K562 (cell line): Measurements from ENCODE around the gene ICAM3. TPM values are rescaled to one million over a fixed set of nuclear protein-coding genes. Genes with fewer than 3 reads are reported as not detected.

Experiments
- ATAC-seq: fragments of 200-7000 bp; cut with Tn5 transposase; 3 replicates; pipeline ENCODE4 v1.9.1; 2020; ENCODE audit warnings: moderate library complexity
- BruUV-seq: library from RNA; stranded (reverse); fragments of 400-500 nt; replicated peaks from 2 replicates; lab custom pipeline; 2021; lab: Mats Ljungman, UMichigan
- CTCF ChIA-PET: fragments of 300-600 bp; formaldehyde crosslinking; extraction: SDS; loops from one replicate; lab custom pipeline; 2021; ENCODE audit warnings: low intra/inter-chr PET ratio; lab: Yijun Ruan, JAX
- POLR2A ChIA-PET: fragments of 300-600, 350-650 bp; sonication (Branson Sonifier 250); formaldehyde crosslinking; extraction: SDS; loops from one replicate; lab custom pipeline; 2021; ENCODE audit warnings: antibody characterized with exemption, inconsistent platforms; lab: Yijun Ruan, JAX
- DNase-seq, 4 experiments: peaks; one replicate each; pipeline versions ENCODE4 v3.0.0 to v3.0.0-alpha.2; 2011 to 2018; ENCODE audit warnings: low spot score in 3 of 4, mixed read lengths in 3 of 4; ENCODE audit errors: extremely low read depth in 1 of 4
- FAIRE-seq: peaks from 2 replicates; lab custom pipeline; 2011; peaks lifted over from hg19 to GRCh38; lab: Jason Lieb, UNC
- H2AFZ ChIP-seq: 2 replicates; pipeline ENCODE4 v1.6.0; 2011; ENCODE audit warnings: low read depth, low read length, control low read depth, inconsistent platforms
- H3K27ac ChIP-seq: fragments of 200-600 bp; 3 replicates; pipeline ENCODE4 v1.8.0; 2011; ENCODE audit warnings: low read depth, mild to moderate bottlenecking, control low read depth, inconsistent platforms, low read length, moderate library complexity, mixed read lengths; ENCODE audit errors: extremely low read depth
- H3K27me3 ChIP-seq, 2 experiments: fragments of 300-600 bp in 1 of 2; 2 replicates in 1 of 2; 3 replicates in 1 of 2; pipeline versions ENCODE4 v1.6.0 to v1.8.0; 2011; ENCODE audit warnings: inconsistent platforms in 2 of 2, low read length in 2 of 2, mild to moderate bottlenecking in 1 of 2, mixed read lengths in 1 of 2, moderate library complexity in 1 of 2; ENCODE audit not compliant: control insufficient read depth in 2 of 2, insufficient read depth in 2 of 2
- H3K36me3 ChIP-seq: fragments of 300-600 bp; 3 replicates; pipeline ENCODE4 v1.8.0; 2011; ENCODE audit warnings: mild to moderate bottlenecking, low read length, inconsistent platforms; ENCODE audit not compliant: control insufficient read depth, insufficient read depth
- H3K4me1 ChIP-seq, 2 experiments: fragments of 200-600 bp in 1 of 2; replicated peaks in 1 of 2; 2 replicates in 1 of 2; 3 replicates in 1 of 2; pipeline versions ENCODE4 v1.5.1 to v1.8.0; 2011; ENCODE audit warnings: inconsistent platforms in 2 of 2, low read length in 2 of 2, mild to moderate bottlenecking in 1 of 2, mixed read lengths in 1 of 2, moderate library complexity in 1 of 2; ENCODE audit not compliant: control insufficient read depth in 2 of 2, insufficient read depth in 2 of 2
- H3K4me2 ChIP-seq: 2 replicates; pipeline ENCODE4 v1.6.1; 2011; ENCODE audit warnings: low read length, control low read depth, inconsistent platforms, mixed read lengths; ENCODE audit not compliant: insufficient read depth
- H3K4me3 ChIP-seq: fragments of 200-600 bp; sonication (generic), shearing (Covaris generic); 2 replicates; pipeline ENCODE4 v1.5.1; 2016; ENCODE audit warnings: control low read depth, inconsistent platforms
- H3K79me2 ChIP-seq: fragments of 200-600 bp; 3 replicates; pipeline ENCODE4 v1.8.0; 2011; ENCODE audit warnings: low read length, inconsistent platforms; ENCODE audit not compliant: control insufficient read depth, insufficient read depth
- H3K9ac ChIP-seq, 2 experiments: 2 replicates each; pipeline versions ENCODE4 v1.6.0 to v1.6.1; 2011; ENCODE audit warnings: low read depth in 2 of 2, low read length in 2 of 2, control low read depth in 1 of 2, inconsistent platforms in 1 of 2, mild to moderate bottlenecking in 1 of 2, mixed read lengths in 1 of 2; ENCODE audit not compliant: insufficient read depth in 1 of 2
- H3K9me1 ChIP-seq: one replicate; pipeline ENCODE4 v1.6.0; 2011; ENCODE audit warnings: inconsistent platforms, mild to moderate bottlenecking, low read length, moderate library complexity; ENCODE audit not compliant: control insufficient read depth, insufficient read depth
- H3K9me3 ChIP-seq: replicated peaks from 2 replicates; pipeline ENCODE4 v1.5.1; 2011; ENCODE audit warnings: low read depth, low read length, inconsistent platforms; ENCODE audit not compliant: control insufficient read depth, insufficient read depth
- H4K20me1 ChIP-seq: replicated peaks from 2 replicates; pipeline ENCODE4 v1.6.1; 2011; ENCODE audit warnings: low read length, inconsistent platforms, mixed read lengths; ENCODE audit not compliant: control insufficient read depth, insufficient read depth
- BRCA1 ChIP-seq, 2 experiments: fragments of 450-650 bp in 1 of 2; sonication (generic) in 1 of 2; formaldehyde crosslinking in 1 of 2; IDR thresholded peaks; 2 replicates each; pipeline versions ENCODE4 v1.5.0 to v1.6.1; 2017 to 2020; ENCODE audit warnings: mild to moderate bottlenecking in 1 of 2, missing genetic modification reagents in 1 of 2
- CHD1 ChIP-seq: fragments of 200-600 bp; sonication (generic); IDR thresholded peaks from one replicate; pipeline ENCODE4 v1.6.1; 2012; ENCODE audit warnings: mild to moderate bottlenecking, moderate library complexity, low read length, inconsistent platforms
- E2F6 ChIP-seq, 2 experiments: IDR thresholded peaks; 2 replicates each; pipeline ENCODE4 v1.6.1; 2011; ENCODE audit warnings: borderline replicate concordance in 1 of 2, control low read depth in 1 of 2, low read depth in 1 of 2, low read length in 1 of 2, mild to moderate bottlenecking in 1 of 2, mixed read lengths in 1 of 2, moderate library complexity in 1 of 2; ENCODE audit not compliant: insufficient read depth in 1 of 2, insufficient read length in 1 of 2, poor library complexity in 1 of 2, severe bottlenecking in 1 of 2; ENCODE audit errors: extremely low read depth in 1 of 2
- GATA2 ChIP-seq: sonication (generic); formaldehyde crosslinking; IDR thresholded peaks from 2 replicates; pipeline ENCODE4 v1.4.0; 2020; ENCODE audit warnings: mild to moderate bottlenecking, missing genetic modification reagents
- JUN ChIP-seq, 2 experiments: sonication (generic) in 1 of 2; formaldehyde crosslinking in 1 of 2; IDR thresholded peaks; 2 replicates each; pipeline versions ENCODE4 v1.6.1 to v1.8.0; 2012 to 2022; ENCODE audit warnings: borderline replicate concordance in 2 of 2, mild to moderate bottlenecking in 2 of 2, improper control_type of control experiment in 1 of 2, low read depth in 1 of 2, low read length in 1 of 2, missing genetic modification reagents in 1 of 2
- KDM4B ChIP-seq, 2 experiments: fragments of 450-650 bp in 1 of 2; sonication (generic) in 1 of 2; IDR thresholded peaks; 2 replicates each; pipeline ENCODE4 v1.6.1; 2016 to 2017; ENCODE audit warnings: borderline replicate concordance in 2 of 2, antibody characterized with exemption in 1 of 2, low read depth in 1 of 2, mild to moderate bottlenecking in 1 of 2
- NFE2 ChIP-seq: IDR thresholded peaks from 2 replicates; pipeline ENCODE4 v1.6.1; 2014; ENCODE audit warnings: antibody characterized with exemption, low read depth
- NFIC ChIP-seq: fragments of 450-650 bp; IDR thresholded peaks from 2 replicates; pipeline ENCODE4 v1.6.1; 2017; ENCODE audit warnings: mild to moderate bottlenecking, inconsistent platforms
- POLR2A ChIP-seq: fragments of 450-650 bp; conservative IDR thresholded peaks from 2 replicates; pipeline ENCODE4 v1.6.1; 2016
- RBBP5 ChIP-seq: fragments of 200-600 bp; sonication (generic); IDR thresholded peaks from 2 replicates; pipeline ENCODE4 v1.6.1; 2012; ENCODE audit warnings: borderline replicate concordance, mild to moderate bottlenecking, low read length, control low read depth, inconsistent platforms; ENCODE audit not compliant: insufficient read depth, poor library complexity, severe bottlenecking
- RBM22 ChIP-seq: fragments of 200-400 bp; formaldehyde crosslinking; IDR thresholded peaks from 2 replicates; pipeline ENCODE4 v1.6.1; 2018; ENCODE audit warnings: low read length, low read depth; ENCODE audit not compliant: poor library complexity, severe bottlenecking
- SAP30 ChIP-seq: fragments of 200-600 bp; sonication (generic); IDR thresholded peaks from 2 replicates; pipeline ENCODE4 v1.6.1; 2012; ENCODE audit warnings: borderline replicate concordance, low read depth, mild to moderate bottlenecking, moderate library complexity, low read length, control low read depth, inconsistent platforms; ENCODE audit not compliant: insufficient read depth, poor library complexity, severe bottlenecking
- SIN3A ChIP-seq, 2 experiments: fragments of 150-350 bp in 1 of 2; IDR thresholded peaks; 2 replicates each; pipeline ENCODE4 v1.6.1; 2011 to 2016; ENCODE audit warnings: borderline replicate concordance in 2 of 2, low read depth in 2 of 2, low read length in 2 of 2, mild to moderate bottlenecking in 2 of 2, moderate library complexity in 2 of 2; ENCODE audit not compliant: control insufficient read depth in 1 of 2
- TEAD1 ChIP-seq, 2 experiments: fragments of 450-650 bp in 1 of 2; sonication (generic) in 1 of 2; formaldehyde crosslinking; IDR thresholded peaks; 2 replicates each; pipeline versions ENCODE4 v1.4.0 to v1.8.0; 2020 to 2022; ENCODE audit warnings: mild to moderate bottlenecking in 2 of 2, missing genetic modification reagents in 1 of 2
- UBTF ChIP-seq, 2 experiments: IDR thresholded peaks; 2 replicates each; pipeline ENCODE4 v1.6.1; 2012; ENCODE audit warnings: improper control_type of control experiment in 2 of 2, low read depth in 2 of 2, low read length in 2 of 2, borderline replicate concordance in 1 of 2
- ZFPM2 ChIP-seq: fragments of 250-450 bp; sonication (Bioruptor Pico); IDR thresholded peaks from 2 replicates; pipeline ENCODE4 v1.5.1; 2022; ENCODE audit warnings: mild to moderate bottlenecking
- WGBS: fragments of 100-300 bp; shearing (Covaris generic); methylation state at CpG from one replicate; pipeline ENCODE4 v1.1.6; 2016; ENCODE audit warnings: low coverage, mixed read lengths; ENCODE audit not compliant: insufficient coverage; ENCODE audit errors: missing lambda C conversion rate; 5-methylcytosine and 5-hydroxymethylcytosine counted together
- in situ Hi-C: fragments of 300-500 bp; cut with MboI; formaldehyde crosslinking; loops from 4 replicates; pipeline ENCODE4 v1.15.0; 2018; ENCODE audit warnings: inconsistent platforms, mixed read lengths
- intact Hi-C: fragments of 100-400 bp; cut with micrococcal nuclease; formaldehyde crosslinking; loops from 2 replicates; pipeline ENCODE4 v1.14.2; 2022
- polyA plus RNA-seq, 8 experiments: library from polyadenylated mRNA; depleted of rRNA in 4 of 8; stranded (reverse) in 5 of 8; unstranded in 3 of 8; fragments of >200 nt; fragmentation: Nextera tagmentation in 2 of 8; fragmentation: Illumina TruSeq in 1 of 8; extraction: Ambion mirVana in 2 of 8; extraction: Trizol in 1 of 8; gene quantifications; 2 replicates each; pipeline versions ENCODE4 v1.2.1 to v1.2.3, GENCODE V29; 2011 to 2014; ENCODE audit warnings: inconsistent platforms in 1 of 8, missing spikeins in 1 of 8
- total RNA-seq, 7 experiments: library from RNA; depleted of rRNA in 6 of 7; stranded (reverse); fragments of >200 nt in 6 of 7; fragmentation: Illumina TruSeq in 2 of 7; extraction: Trizol in 2 of 7; gene quantifications; 2 replicates each; pipeline versions ENCODE4 v1.2.1 to v1.2.3, GENCODE V29; 2011 to 2021; ENCODE audit warnings: low replicate concordance in 1 of 7

ICAM3 gene
- total and polyA plus RNA-seq, 9 of the 15 experiments (the other 6 are each of a cell fraction or from before 2014, with no cell fraction given), result 6.5 to 39.5 (median 24.2) TPM

- in situ Hi-C loops, result no loop called here
- POLR2A ChIA-PET, result interaction anchor here (0.8 to 3.6 kb wide), 7 partner anchors 10 to 102 kb away, joined by 3 to 23 read pairs (median 5); partner anchors contain the start of gene RAVER1
- H2AFZ ChIP-seq, result peak overlapping the region; percentile 44
- peaks cover 24 to 91% of the 10 kb centered on the region in 2 experiments; a peak in 4 of 5 replicates for H3K4me1 ChIP-seq
- peaks cover 2% of the 10 kb centered on the region; the same call in 1 of the 2 replicates for H3K9me3 ChIP-seq
- H4K20me1 ChIP-seq, result no peaks in the 10 kb centered on the region; the same call in 1 of the 2 replicates
- DNase-seq (peak in 2 of 4 experiments; percentile 19 to 52), FAIRE-seq (no peak), ATAC-seq (no peak)
- H3K27ac ChIP-seq, result peak overlapping the region; percentile 96
- no peaks in the 10 kb centered on the region for H3K9me1 ChIP-seq
- H3K36me3 ChIP-seq, result peaks cover 39% of the 10 kb centered on the region
- peaks cover 83% of the 10 kb centered on the region for H3K79me2 ChIP-seq
- BruUV-seq, result no TSS peak
- CTCF ChIA-PET, result no interaction called here
- peak overlapping the region; percentile 79 for H3K4me3 ChIP-seq
- no peaks in the 10 kb centered on the region for H3K27me3 ChIP-seq
- intact Hi-C loops, result no loop called here
- peak overlapping the region; percentile 99 for H3K4me2 ChIP-seq
- H3K9ac ChIP-seq, result peak overlapping the region; percentile 91 to 99
- under 1% methylated on average over 30 of the region's 30 CpGs for WGBS
- TF ChIP-seq TEAD1 (CRISPR knock-in tag; IDR thresholded peaks at IDR 0.05), result no peak
- 0 out of 2 replicates have a peak, but pooled peaks have one; percentile 3 for TF ChIP-seq ZFPM2 (CRISPR knock-in tag)
- peak; percentile 12 for TF ChIP-seq SAP30
- TF ChIP-seq BRCA1 (IDR thresholded peaks at IDR 0.05), result no peak
- TF ChIP-seq BRCA1 (CRISPR knock-in tag; IDR thresholded peaks at IDR 0.05), result peak; percentile 3; the same call in 1 of the 2 replicates
- TF ChIP-seq SIN3A (IDR thresholded peaks at IDR 0.05; ENCODE audit: borderline replicate concordance in 2 of 2, control insufficient read depth in 1 of 2, low read depth in 2 of 2, low read length in 2 of 2), result 0 out of 4 replicates have a peak, but pooled peaks of 1 of the 2 experiments have one; percentile 28
- peak; percentile 68 for TF ChIP-seq POLR2A
- no peak for TF ChIP-seq JUN (IDR thresholded peaks at IDR 0.05; ENCODE audit: borderline replicate concordance, low read depth, low read length)
- 0 out of 2 replicates have a peak, but pooled peaks have one; percentile 10 for TF ChIP-seq JUN (CRISPR knock-in tag; IDR thresholded peaks at IDR 0.05; ENCODE audit: borderline replicate concordance)
- peak; percentile 23 for TF ChIP-seq RBM22
- peak; percentile 52 for TF ChIP-seq GATA2
- TF ChIP-seq CHD1, result peak; percentile 77
- peak in 1 of 2 experiments; percentile 16; a peak in 2 of 4 replicates for TF ChIP-seq UBTF (IDR thresholded peaks at IDR 0.05; ENCODE audit: borderline replicate concordance in 1 of 2, low read depth in 2 of 2, low read length in 2 of 2)
- TF ChIP-seq NFIC, result peak; percentile 45
- no peak for TF ChIP-seq NFE2
- peak; percentile 68 for TF ChIP-seq RBBP5
- TF ChIP-seq E2F6 (IDR thresholded peaks at IDR 0.05; ENCODE audit: borderline replicate concordance in 1 of 2, extremely low read depth in 1 of 2, insufficient read depth in 1 of 2, insufficient read length in 1 of 2, low read depth in 1 of 2, low read length in 1 of 2, poor library complexity in 1 of 2, severe bottlenecking in 1 of 2), result peak in 1 of 2 experiments; percentile 5
- TF ChIP-seq KDM4B (IDR thresholded peaks at IDR 0.05; ENCODE audit: borderline replicate concordance in 2 of 2, low read depth in 1 of 2), result 0 out of 4 replicates have a peak, but pooled peaks of 1 of the 2 experiments have one; percentile 40
Measured at GRCh38 chr19:10290357-10290875, 49.0 kb downstream of the ICAM3 start.
